ENCODE measurements around the gene TFF2.

Gene TFF2

GRCh38 chr21:42357307-42357706 lies 6.5 kb upstream of the TFF2 start:
- TF ChIP-seq CTCF (IDR thresholded peaks at IDR 0.05; ENCODE audit: extremely low read depth, insufficient read depth, missing control alignments), result no peak
- in situ Hi-C loops (cut with MboI; ENCODE audit: low pct_unique_long_range_greater_than_20kb, low sequenced_read_pairs, unreplicated experiment), result no loop called here
- DNase-seq (ENCODE audit: low spot score), result no peak

GRCh38 chr21:42356650-42357049 lies 5.9 kb upstream of the TFF2 start:
- no peak for TF ChIP-seq CTCF (IDR thresholded peaks at IDR 0.05; ENCODE audit: extremely low read depth, insufficient read depth, missing control alignments)
- in situ Hi-C loops (cut with MboI; ENCODE audit: low pct_unique_long_range_greater_than_20kb, low sequenced_read_pairs, unreplicated experiment), result no loop called here
- no peak for DNase-seq (ENCODE audit: low spot score)

- TF ChIP-seq CTCF (IDR thresholded peaks at IDR 0.05; ENCODE audit: extremely low read depth, insufficient read depth, missing control alignments), result no peak
- in situ Hi-C loops (cut with MboI; ENCODE audit: low pct_unique_long_range_greater_than_20kb, low sequenced_read_pairs, unreplicated experiment), result no loop called here
- DNase-seq (ENCODE audit: low spot score), result no peak
These were observed 5.3 kb upstream of the TFF2 start for GRCh38 chr21:42356046-42356445.

GRCh38 chr21:42353623-42354022 lies 2.8 kb upstream of the TFF2 start:
- TF ChIP-seq CTCF (IDR thresholded peaks at IDR 0.05; ENCODE audit: extremely low read depth, insufficient read depth, missing control alignments), result no peak
- no peak for DNase-seq (ENCODE audit: low spot score)
- in situ Hi-C loops (cut with MboI; ENCODE audit: low pct_unique_long_range_greater_than_20kb, low sequenced_read_pairs, unreplicated experiment), result no loop called here

GRCh38 chr21:42352441-42353095 lies 1.8 kb upstream of the TFF2 start:
- no peak for TF ChIP-seq CTCF (IDR thresholded peaks at IDR 0.05; ENCODE audit: extremely low read depth, insufficient read depth, missing control alignments)
- DNase-seq (ENCODE audit: low spot score), result no peak
- in situ Hi-C loops (cut with MboI; ENCODE audit: low pct_unique_long_range_greater_than_20kb, low sequenced_read_pairs, unreplicated experiment), result no loop called here

GRCh38 chr21:42351626-42352440 lies 1.0 kb upstream of the TFF2 start:
- in situ Hi-C loops (cut with MboI; ENCODE audit: low pct_unique_long_range_greater_than_20kb, low sequenced_read_pairs, unreplicated experiment), result no loop called here
- DNase-seq (ENCODE audit: low spot score), result no peak
- TF ChIP-seq CTCF (IDR thresholded peaks at IDR 0.05; ENCODE audit: extremely low read depth, insufficient read depth, missing control alignments), result no peak
